ENCODE data around the gene ARHGAP18.

ARHGAP18 gene

DNA sequence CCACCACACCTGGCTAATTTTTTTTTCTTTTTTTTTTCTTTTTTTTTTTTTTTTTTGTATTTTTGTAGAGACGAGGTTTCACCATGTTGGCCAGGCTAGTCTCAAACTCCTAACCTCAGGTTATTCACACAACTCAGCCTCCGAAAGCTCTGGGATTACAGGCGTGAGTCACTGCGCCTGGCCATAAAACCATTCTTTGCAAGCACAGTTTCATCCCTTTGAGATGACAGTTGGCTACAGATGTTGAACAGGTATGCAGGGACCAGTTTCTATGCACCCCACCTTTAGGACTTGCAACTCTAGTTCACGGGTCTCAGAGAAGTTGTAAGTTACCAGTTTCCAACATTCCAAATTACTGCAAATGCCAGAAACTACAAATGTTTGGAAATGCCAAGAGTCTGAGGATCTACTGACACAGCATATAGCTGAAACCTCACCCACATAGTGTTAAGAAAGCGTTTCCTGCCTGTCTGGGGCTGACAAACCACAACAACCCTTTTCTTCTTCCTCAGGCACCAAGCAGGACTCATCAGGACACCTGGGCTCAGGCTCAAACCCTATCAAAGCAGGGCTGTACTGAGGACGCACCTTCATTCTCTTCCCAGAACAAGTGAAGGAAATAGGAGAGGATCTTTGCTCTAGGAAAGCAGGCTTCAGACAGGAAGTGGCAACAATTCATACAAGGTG is 22.9 kb downstream of the ARHGAP18 start:
- peak; percentile 50 for DNase-seq

DNA sequence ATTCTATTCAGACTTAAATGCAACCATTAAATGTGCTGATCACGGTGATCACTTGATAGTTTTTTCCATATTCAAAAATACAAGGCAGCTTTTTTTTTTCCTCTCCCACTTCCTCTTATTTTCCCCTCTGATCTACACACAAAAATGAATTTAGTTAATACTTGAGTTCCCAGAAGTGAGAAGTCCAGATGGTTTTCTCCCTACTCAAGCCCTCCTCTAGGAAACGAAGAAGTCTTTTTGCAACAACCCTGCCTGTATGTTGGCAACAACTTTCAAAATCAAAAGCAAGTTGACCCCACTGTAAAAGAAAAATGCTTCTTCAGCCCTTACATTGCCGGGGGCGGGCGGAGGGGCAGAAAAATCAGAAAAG is 24.3 kb downstream of the ARHGAP18 start:
- DNase-seq = no peak

DNA sequence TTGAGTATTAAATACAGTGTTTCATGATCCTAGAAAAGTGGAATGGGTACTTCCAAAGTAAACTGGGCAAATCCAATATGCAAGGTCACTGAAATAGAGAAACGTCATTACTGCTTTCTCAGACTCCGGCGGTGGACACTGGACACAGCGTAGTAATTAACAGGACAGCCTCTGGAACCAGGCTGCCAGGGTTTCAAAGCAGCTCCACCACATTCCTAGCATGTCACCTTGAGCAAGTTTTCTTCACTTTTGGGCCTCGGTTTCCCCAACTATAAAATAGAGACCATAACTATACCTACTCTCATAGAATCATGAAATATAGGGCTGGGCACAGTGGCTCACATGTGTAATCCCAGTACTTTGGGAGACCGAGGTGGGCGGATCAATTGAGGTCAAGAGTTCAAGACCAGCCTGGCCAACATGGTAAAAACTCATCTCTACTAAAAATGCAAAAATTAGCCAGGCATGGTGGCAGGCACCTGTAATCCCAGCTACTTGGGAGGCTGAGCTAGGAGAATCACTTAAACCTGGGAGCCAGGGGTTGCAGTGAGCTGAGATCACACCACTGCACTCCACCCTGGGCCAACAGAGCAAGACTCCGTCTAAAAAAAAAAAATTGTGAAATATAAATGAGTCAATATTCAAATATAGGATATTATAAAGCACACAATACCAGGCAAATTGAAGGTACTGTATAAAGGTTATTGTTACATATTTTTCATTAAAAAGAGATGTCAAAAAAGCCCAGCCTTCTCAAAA is 24.9 kb downstream of the ARHGAP18 start:
- DNase-seq = no peak

DNA sequence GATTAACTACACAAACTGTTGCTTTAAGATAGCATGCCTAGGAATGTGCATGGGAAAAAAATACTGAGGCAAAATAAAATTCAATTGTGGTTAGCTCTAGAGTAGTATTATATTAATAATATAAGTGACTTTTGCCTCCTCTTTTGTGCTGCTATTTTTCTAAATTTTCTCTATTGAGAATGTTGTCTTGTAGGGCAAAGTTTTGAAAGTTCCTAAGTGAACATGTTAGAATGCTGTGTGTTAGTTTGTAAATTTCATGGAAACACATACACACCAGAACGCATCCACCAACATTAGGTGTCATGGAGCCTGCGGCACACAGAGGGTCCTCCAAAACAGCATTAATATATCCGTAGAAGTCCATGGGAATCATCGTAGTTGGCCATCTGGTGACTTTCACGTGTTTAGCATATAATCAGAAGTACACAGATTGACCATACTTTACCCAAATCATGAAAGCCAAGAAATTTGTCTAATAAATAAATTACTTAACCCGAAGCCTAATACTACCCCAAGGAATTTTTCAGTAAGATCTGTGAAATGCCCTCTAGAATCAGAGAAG is 25.6 kb downstream of the ARHGAP18 start:
- no peak for DNase-seq

DNA sequence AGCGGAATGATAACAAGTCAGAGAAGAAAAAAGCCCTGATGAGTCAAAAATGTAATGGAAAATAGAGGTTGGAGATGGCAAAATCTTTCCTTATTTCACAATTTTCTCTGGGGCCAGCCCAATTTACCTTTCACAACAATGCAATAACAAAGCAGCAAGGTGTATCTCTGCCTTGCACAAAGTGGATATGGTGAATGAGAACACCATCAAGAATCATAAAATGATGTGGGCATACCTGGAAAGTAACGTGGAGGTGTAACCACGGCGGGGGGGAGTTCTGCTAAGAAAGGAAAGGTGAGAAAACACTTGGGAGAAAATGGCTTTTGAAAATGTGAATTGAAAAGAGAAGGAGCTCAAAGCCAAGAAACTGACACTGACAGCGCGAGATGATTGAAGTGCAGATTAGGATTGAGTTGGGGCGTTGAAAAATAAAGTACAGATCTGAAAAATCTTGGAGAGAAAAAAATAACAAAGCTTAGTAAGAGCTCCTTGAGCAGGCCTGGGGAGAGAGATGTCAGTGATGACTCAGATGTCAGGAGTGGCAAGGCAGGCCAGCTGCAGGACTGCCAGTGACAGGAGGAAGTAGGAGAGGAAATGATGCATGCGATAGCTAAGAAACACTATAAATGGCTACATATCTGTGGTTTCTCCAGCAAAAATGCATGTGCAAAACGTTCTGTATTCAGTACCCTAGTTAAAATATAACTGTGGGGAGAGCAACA is 26.2 kb downstream of the ARHGAP18 start:
- peak; percentile 99 for DNase-seq

DNA sequence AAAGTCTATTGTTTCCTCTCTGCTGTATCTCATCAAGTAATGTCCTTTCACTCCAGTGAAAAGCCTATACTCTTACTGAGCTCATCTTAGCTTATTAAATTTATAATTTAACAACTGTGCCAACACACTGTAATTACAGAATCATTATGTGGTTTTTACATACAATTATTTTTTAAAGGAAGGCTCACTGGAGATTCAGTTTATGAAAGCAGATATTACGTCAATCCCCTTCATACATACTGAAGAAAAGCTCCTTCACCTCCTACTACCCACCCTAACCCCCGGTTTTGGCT is 28.1 kb downstream of the ARHGAP18 start:
- DNase-seq = no peak

DNA sequence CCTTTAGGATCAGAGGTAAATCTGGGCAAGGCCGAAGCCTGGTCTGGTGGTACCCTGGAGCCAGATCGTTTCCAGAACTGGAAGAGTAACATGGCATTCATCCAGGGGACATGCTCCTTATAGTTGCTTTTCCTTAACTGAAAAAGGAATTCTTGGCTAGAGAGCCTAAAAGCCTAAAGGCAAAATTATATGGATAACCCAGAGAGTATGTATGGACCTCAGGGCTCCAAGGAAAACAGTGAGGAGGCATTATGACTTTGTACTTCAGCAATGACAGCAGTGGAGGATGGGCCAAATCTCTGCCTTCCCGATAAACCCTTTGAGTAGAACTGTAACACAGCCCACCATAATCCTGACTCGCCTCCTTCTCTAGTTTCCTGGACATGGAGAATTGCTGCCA is 29.3 kb downstream of the ARHGAP18 start:
- no peak for DNase-seq

DNA sequence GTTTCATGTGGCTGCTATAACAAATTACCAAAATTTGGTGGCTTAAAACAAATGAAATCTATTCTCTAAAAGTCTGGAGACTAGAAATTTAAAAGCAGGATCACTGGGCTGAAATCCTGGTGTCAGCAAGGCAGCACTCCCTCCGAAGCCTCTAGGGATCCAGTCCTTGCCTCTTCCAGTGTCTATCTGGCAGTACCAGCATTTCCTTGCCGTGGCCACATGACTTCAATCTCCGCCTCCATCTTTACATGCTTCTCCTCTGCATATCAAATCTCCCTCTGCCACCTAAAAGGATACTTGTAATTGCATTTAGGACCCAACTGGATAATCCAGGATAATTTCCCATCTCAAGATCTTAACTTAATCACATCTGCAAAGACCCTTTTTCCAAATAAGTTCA is 30.2 kb downstream of the ARHGAP18 start:
- peak; percentile 34 for DNase-seq

DNA sequence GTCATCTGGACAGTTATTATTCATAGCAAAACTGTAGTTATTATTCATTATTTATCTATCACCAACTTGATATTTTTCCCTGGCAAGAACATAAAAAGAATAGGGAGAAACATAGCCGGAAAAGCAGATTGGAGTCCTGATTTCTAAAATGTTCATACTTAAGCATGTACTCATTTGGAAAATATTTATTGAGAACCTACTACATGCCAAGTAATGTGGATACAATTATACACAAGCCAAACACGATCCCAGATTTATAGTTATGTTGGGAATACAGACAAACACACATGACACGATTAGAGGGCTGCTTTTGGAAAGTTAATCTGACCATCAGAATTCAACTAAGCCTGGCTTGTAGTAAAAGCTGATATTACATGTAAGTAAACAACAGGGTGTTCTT is 30.7 kb downstream of the ARHGAP18 start:
- DNase-seq = peak; percentile 73

DNA sequence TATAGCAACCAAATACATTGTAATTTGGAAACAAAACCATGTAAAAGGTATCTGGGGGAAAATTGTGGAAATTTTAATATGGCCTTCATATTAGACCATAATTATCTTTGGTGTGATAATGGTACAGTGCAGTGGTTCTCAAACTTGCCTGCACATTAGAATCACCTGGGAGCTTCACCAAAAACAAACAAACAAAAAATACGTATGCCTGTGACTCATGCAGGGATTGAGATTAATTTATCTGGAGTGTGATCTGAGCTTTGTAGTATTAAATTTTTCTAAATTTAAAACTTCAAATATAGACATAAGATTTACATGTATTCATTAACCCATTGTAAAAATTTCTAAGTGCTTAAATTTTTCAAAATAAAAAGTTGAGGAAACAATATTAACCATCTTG is 31.5 kb downstream of the ARHGAP18 start:
- no peak for DNase-seq

DNA sequence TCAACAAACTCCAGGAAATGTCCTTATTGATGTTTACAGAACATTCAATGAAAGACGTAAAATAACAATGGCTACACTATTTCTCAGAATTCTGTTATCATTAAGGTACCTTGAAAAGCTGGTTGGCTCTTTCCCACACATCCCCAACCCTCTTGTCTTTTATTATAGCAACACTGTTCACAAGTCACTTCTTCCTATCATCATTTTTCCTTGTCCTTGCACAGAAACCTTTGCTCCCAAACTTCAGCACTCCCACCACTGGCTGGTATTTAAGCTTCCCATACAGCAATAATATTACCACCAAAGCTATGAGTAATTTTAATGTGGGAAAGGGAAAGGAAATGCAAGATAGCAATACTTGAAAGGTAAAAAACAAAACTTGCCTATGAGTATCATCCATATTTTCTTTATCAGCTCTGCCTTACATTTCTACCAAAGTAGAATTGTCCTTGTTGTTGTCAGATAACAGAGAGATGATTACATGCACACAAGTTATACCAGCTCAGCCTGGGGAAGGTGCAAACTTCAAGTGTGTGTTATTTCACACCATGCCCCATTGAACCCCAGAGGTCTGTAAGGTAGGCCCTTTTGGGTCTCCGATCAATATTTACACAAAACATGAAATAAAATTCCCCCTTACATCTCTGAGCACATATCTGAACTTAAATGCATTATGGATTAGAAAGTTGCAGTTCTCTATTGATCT is 32.2 kb downstream of the ARHGAP18 start:
- peak; percentile 40 for DNase-seq

DNA sequence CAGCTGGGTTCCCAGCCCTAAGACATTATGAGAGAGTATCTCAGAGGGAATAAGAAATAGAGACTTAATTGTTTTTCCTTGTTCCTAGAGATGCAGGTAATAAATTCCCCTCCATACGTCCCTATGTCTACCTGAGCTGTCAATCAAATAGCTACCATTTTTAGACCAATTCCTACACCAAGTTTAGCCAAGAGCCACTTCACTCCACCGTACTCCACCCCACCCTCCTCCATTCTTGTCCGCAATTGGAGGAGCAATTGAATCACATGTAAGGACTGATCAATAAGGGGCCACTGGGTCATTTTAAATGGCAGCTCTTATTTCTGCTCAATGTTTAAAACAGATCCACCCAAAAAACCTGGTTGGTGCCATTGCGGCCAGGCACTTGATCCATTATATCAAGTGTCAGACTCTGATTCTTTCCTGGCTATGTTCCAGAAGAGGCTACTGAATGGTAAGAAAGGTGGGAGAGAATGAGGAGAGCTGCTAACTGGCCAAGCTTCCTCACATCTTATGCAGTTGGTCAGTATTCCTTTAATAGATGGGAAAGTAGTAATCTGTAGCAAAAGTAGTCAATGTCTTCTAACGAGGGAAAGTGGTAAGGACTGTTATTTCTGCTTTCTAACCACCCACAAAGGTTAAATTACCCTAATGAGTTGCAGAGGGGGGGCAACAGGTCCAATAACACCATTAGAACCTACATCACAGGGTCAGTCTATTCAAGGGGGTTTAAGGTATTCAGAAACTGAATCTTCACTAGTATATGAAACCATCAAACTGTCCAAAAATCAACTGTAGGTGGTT is 34.1 kb downstream of the ARHGAP18 start:
- DNase-seq = no peak

DNA sequence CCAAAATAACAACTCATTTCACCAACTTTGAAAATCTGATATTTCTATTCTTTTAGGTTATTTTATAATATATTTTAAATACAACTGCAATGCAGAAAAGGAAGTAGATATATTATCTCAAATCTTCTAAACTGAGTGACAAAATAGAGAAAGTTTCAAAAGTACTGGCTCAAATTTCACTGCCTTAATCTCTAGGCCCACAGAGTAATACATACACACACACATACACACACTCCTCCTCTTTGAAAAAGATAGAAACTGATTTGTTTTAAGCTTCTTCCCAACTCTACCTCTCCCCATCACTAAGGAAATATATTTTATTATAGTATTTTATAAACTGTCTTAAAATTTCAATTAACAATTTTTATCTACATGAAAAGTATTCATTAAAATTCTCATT is 36.2 kb downstream of the ARHGAP18 start:
- no peak for DNase-seq

DNA sequence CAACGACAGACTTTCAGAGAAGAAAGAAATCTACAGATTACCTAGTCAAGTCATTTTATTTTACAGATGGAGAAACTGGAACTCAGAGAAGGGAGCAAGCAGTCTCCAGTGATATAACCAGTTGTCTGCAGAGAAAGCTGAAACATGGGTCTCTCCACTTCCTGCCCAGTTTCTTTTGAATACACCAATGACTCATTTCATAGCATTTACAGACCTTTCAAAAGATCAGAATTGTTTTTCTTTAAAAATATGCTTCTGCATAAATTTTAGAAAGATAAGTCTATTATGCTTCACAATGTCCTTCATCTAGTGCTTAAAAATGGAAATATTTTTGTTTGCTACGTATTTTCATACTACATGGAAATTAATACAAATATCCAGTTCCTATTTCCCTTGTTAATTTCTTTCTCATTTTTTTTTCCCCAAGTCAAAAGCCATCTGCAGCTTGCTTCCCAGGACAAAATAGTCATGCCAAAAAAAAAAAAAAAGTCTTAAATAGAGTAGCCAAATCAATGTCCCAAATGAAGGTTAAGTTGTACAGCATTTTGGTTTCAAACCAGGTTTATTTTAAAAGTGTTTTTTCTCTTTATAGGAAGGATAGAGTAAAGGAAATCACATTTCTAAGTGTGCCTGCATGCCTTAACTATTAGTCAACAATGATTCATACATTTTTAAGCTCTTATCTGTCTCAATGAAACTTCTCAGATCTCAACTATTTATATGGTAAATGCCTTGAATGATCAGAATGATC is 36.9 kb downstream of the ARHGAP18 start:
- DNase-seq = peak; percentile 85

DNA sequence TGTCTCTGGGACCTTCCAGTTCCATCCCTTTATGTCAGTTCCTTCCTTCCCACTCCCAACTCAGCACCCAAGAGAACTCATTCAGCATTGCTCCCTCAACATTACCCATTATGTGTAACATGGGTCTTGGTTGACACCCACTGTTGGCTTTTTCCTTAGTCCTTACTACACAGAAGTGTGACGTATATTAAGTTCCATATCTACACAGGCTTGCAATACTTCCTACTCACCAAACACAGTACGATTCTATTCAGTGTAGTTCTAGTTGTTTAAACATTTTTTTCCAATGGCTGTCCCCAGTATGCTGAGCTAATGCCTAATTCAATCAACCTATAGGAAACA is 37.7 kb downstream of the ARHGAP18 start:
- DNase-seq = no peak

DNA sequence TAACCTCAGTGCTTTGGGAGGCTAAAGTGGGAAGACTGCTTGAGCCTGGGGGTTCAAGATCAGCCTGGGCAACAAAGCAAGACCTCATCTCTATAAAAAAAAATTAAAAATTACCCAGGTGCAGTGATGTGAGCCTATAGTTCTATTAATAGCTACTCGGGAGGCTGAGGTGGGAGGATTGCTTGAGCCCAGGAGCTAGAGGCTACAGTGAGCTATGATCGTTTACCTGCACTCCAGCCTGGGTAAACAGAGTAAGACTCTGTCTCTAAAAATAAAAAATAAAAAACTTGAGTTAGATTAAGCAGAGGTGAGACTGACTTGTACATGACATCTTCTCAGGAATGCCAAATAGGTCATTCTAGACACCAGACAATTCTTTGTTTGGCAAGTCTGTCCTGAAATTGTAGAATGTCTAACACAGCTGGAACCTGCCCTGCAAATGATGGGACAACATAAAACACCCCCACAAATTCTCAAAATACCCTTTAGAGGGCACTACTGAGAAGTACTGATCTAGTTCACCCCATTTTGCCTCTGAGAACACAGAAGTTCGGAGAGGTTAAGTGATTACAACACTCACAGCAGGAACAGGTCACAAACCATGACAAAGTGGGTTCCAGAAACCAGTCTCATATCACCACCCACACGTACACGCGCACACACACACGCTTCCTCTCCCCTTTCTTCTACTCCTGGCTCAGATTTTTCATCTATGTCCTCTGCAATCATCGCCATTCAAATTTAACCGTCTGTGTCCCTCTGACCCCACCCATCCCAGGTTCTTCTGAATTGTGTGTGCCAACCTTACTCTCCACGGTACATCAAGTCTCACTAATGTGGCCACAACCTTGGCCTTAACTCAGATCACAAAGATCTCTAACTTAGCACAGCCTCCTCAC is 38.3 kb downstream of the ARHGAP18 start:
- no peak for DNase-seq

DNA sequence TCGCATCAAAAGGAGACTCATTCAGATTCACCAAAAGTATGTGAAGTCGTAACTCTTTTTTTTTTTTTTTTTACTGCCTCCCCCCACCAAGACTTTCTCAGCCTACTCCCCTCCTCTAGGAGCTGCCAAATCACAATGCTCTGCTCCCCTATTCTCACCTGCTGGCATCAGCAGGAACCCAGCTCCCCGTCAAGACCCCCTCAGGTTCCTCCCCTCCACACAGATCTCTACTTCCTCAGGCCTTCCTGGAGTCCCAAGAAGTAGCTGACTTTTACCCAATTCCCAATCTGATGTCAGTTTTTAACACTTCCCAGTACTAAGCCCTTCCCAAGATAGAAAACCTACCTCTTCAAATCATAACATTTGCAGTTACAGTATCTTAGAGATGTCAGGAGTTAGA is 39.3 kb downstream of the ARHGAP18 start:
- DNase-seq = no peak

DNA sequence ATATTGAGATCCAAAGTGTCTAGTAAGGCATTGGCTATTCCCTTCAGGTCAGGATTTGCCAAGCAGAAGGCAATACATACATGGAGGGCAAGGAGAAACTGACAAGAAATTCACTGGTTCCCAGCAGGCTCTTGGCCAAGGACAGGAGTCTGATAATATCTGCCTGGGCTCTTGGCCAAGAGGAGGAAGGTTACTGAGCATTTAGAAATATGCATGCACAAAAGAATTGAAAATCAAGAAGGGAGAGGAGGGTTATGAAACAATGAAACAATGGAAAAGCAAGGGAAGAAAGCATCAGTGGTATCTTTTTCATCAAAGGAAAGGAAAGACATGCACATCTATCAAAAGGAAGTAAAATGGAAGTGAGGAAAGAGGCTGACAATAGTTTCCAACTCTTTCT is 42.4 kb downstream of the ARHGAP18 start:
- DNase-seq = peak; percentile 74

DNA sequence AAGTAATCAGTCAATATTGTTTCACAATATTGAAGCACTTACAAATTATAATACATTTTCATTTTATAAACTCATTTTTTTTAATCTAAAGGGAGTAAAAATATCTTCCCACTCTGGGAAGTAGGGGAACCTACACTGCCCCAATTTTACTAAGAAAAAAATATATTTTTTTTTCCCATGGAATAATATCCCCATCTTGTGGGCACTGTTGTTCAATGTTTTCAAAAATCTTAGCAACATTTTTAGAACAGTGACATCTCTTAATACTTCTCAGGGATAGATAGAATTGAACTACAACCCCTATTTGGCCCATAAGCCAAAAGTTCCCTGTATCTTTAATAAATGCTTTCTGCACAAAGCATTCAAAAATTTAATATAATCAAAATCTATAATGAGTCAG is 42.9 kb downstream of the ARHGAP18 start:
- DNase-seq = no peak

DNA sequence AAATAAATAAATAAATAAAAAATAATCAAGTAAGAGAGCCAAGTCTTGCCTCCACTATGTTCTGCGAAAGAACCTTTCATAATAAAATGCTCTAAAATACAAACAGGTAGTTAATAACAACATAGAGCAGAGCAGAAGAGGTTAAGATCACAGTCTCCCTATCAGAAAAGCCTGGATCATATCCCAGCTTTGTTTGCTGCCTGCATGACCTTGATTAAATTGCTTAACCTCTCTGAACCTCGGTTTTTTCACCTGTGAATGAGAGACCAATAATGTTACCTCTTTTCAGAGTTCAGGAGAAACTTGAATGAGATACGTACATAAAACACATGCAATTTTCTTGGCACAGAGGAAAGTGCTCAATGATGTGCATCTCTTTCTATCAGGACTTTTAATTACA is 44.4 kb downstream of the ARHGAP18 start:
- no peak for DNase-seq

DNA sequence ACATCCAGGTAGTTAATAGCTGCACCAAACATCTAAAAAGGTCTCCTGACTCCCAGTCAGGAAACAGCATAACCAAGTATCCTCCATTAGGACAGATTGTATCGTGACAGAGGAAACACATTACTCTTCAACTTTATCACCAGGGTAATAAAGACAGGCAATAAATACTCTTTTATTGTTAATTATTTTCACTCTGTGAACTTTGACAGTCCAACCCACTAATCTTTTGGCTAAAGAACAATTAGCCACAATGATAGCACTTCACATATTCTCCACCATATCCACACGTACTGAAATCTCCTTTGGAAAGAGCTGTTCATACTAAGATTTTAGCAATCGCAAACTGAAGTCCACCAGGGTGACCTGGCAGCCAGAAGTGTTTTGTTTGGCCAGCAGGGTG is 46.4 kb downstream of the ARHGAP18 start:
- no peak for DNase-seq
